H1 (cell line): ENCODE data around the gene LAMA4. TPM values are rescaled to one million over a fixed set of nuclear protein-coding genes. Genes with fewer than 3 reads are reported as not detected.

Source experiments
- CTCF ChIA-PET: fragments of 300-600 bp; sonication (Branson Sonifier 250); formaldehyde crosslinking; loops from one replicate; lab custom pipeline; 2021; ENCODE audit not compliant: partially characterized antibody; lab: Charles Lee
- POLR2A ChIA-PET: fragments of 300-600 bp; sonication (Branson Sonifier 250); formaldehyde crosslinking; loops from one replicate; lab custom pipeline; 2021; ENCODE audit warnings: inconsistent platforms; ENCODE audit not compliant: partially characterized antibody; lab: Charles Lee
- DNase-seq, 2 experiments: peaks; one replicate each; pipeline versions ENCODE4 v3.0.0 to v3.0.0-alpha.2; 2010 to 2022; ENCODE audit warnings: low spot score in 2 of 2, low read depth in 1 of 2, mixed read lengths in 1 of 2
- FAIRE-seq: peaks from 2 replicates; lab custom pipeline; 2011; peaks lifted over from hg19 to GRCh38; lab: Jason Lieb, UNC
- H2AFZ ChIP-seq: 2 replicates; pipeline ENCODE4 v1.8.1; 2012; ENCODE audit warnings: low read length, inconsistent platforms
- H2AK5ac ChIP-seq: 2 replicates; pipeline ENCODE4 v1.6.1; 2013; ENCODE audit warnings: low read depth, low read length
- H2BK120ac ChIP-seq: replicated peaks from 2 replicates; pipeline ENCODE3; 2013; ENCODE audit warnings: low read depth, low read length, inconsistent platforms
- H2BK12ac ChIP-seq: 2 replicates; pipeline ENCODE4 v1.6.1; 2013; ENCODE audit warnings: low read depth, low read length
- H2BK15ac ChIP-seq: 2 replicates; pipeline ENCODE4 v1.6.1; 2013; ENCODE audit warnings: low read length
- H2BK20ac ChIP-seq: 2 replicates; pipeline ENCODE4 v1.6.1; 2013; ENCODE audit warnings: low read length
- H2BK5ac ChIP-seq: 2 replicates; pipeline ENCODE4 v1.6.1; 2013; ENCODE audit warnings: low read depth, low read length
- H3K14ac ChIP-seq: 2 replicates; pipeline ENCODE4 v1.6.1; 2013; ENCODE audit warnings: inconsistent platforms; ENCODE audit not compliant: insufficient read length
- H3K18ac ChIP-seq: 2 replicates; pipeline ENCODE4 v1.6.1; 2013; ENCODE audit warnings: low read length; ENCODE audit errors: extremely low read depth
- H3K23ac ChIP-seq: 2 replicates; pipeline ENCODE4 v1.6.1; 2013; ENCODE audit warnings: inconsistent platforms; ENCODE audit not compliant: insufficient read length
- H3K23me2 ChIP-seq: 2 replicates; pipeline ENCODE4 v1.6.1; 2013; ENCODE audit warnings: low read depth, low read length
- H3K27ac ChIP-seq: 2 replicates; pipeline ENCODE4 v1.6.1; 2011; ENCODE audit warnings: low read depth, low read length, inconsistent platforms
- H3K27me3 ChIP-seq, 4 experiments: replicated peaks in 1 of 4; 1 replicate in 1 of 4; 2 replicates in 3 of 4; pipeline versions ENCODE4 v1.6.1 to v1.8.1; 2011 to 2013; ENCODE audit warnings: low read length in 3 of 4, mild to moderate bottlenecking in 3 of 4, inconsistent platforms in 2 of 4, mixed read lengths in 2 of 4, moderate library complexity in 1 of 4; ENCODE audit not compliant: control insufficient read depth in 3 of 4, insufficient read depth in 3 of 4; ENCODE audit errors: extremely low read depth in 1 of 4
- H3K36me3 ChIP-seq, 4 experiments: 2 replicates each; pipeline versions ENCODE4 v1.6.1 to v1.8.1; 2011 to 2013; ENCODE audit warnings: mild to moderate bottlenecking in 4 of 4, low read length in 3 of 4, moderate library complexity in 2 of 4, control low read depth in 1 of 4, inconsistent platforms in 1 of 4; ENCODE audit not compliant: insufficient read depth in 4 of 4, control insufficient read depth in 2 of 4
- H3K4ac ChIP-seq: replicated peaks from 2 replicates; pipeline ENCODE3; 2013; ENCODE audit warnings: low read length, low read depth, mixed read lengths, inconsistent platforms; ENCODE audit not compliant: insufficient read length
- H3K4me1 ChIP-seq, 4 experiments: replicated peaks in 1 of 4; 1 replicate in 1 of 4; 2 replicates in 3 of 4; pipeline versions ENCODE4 v1.6.1 to v1.8.1; 2011 to 2013; ENCODE audit warnings: low read length in 3 of 4, inconsistent platforms in 2 of 4, mixed read lengths in 1 of 4; ENCODE audit not compliant: insufficient read depth in 4 of 4, control insufficient read depth in 3 of 4
- H3K4me2 ChIP-seq, 2 experiments: 2 replicates each; pipeline versions ENCODE4 v1.6.1 to v1.8.1; 2011 to 2013; ENCODE audit warnings: low read depth in 2 of 2, low read length in 2 of 2, control low read depth in 1 of 2, inconsistent platforms in 1 of 2, mild to moderate bottlenecking in 1 of 2; ENCODE audit not compliant: insufficient read depth in 1 of 2
- H3K4me3 ChIP-seq, 4 experiments: fragments of 200-600, 300-600 bp in 1 of 4; sonication (generic), shearing (Covaris generic), sonication (Bioruptor Twin) in 1 of 4; 2 replicates each; pipeline versions ENCODE4 v1.5.1 to v1.8.1; 2011 to 2016; ENCODE audit warnings: low read length in 4 of 4, low read depth in 3 of 4, control low read depth in 2 of 4, inconsistent platforms in 2 of 4, mild to moderate bottlenecking in 2 of 4, mixed read lengths in 1 of 4, moderate library complexity in 1 of 4; ENCODE audit not compliant: insufficient read depth in 2 of 4; ENCODE audit errors: extremely low read depth in 1 of 4
- H3K56ac ChIP-seq: replicated peaks from 2 replicates; pipeline ENCODE3; 2013; ENCODE audit warnings: low read depth, mild to moderate bottlenecking, mixed read lengths, low read length, inconsistent platforms; ENCODE audit not compliant: insufficient read length
- H3K79me1 ChIP-seq: 2 replicates; pipeline ENCODE4 v1.6.1; 2013; ENCODE audit warnings: low read depth, low read length, control low read depth
- H3K79me2 ChIP-seq, 2 experiments: 2 replicates each; pipeline versions ENCODE4 v1.6.1 to v1.8.1; 2012 to 2013; ENCODE audit warnings: low read length in 2 of 2, mild to moderate bottlenecking in 2 of 2, inconsistent platforms in 1 of 2; ENCODE audit not compliant: insufficient read depth in 2 of 2, control insufficient read depth in 1 of 2
- H3K9ac ChIP-seq, 4 experiments: replicated peaks in 1 of 4; 1 replicate in 1 of 4; 2 replicates in 3 of 4; pipeline versions ENCODE4 v1.6.1 to v1.8.1; 2011 to 2013; ENCODE audit warnings: low read depth in 3 of 4, low read length in 3 of 4, control low read depth in 2 of 4, mild to moderate bottlenecking in 2 of 4, moderate library complexity in 2 of 4, inconsistent platforms in 1 of 4; ENCODE audit errors: extremely low read depth in 1 of 4
- H3K9me3 ChIP-seq, 2 experiments: 2 replicates each; pipeline versions ENCODE4 v1.6.1 to v1.8.1; 2012 to 2013; ENCODE audit warnings: mild to moderate bottlenecking in 2 of 2, moderate library complexity in 2 of 2, control low read depth in 1 of 2, inconsistent platforms in 1 of 2, low read depth in 1 of 2, low read length in 1 of 2, mixed read lengths in 1 of 2; ENCODE audit not compliant: insufficient read depth in 2 of 2
- H4K20me1 ChIP-seq, 2 experiments: replicated peaks in 1 of 2; 2 replicates each; pipeline versions ENCODE3 to v1.8.1; 2011 to 2013; ENCODE audit warnings: inconsistent platforms in 2 of 2, low read length in 2 of 2, mild to moderate bottlenecking in 1 of 2; ENCODE audit not compliant: insufficient read depth in 2 of 2, control insufficient read depth in 1 of 2
- H4K5ac ChIP-seq: 2 replicates; pipeline ENCODE4 v1.6.1; 2013; ENCODE audit warnings: low read length, low read depth, mixed read lengths, inconsistent platforms; ENCODE audit not compliant: insufficient read length
- H4K8ac ChIP-seq: 2 replicates; pipeline ENCODE4 v1.8.0; 2013; ENCODE audit warnings: mild to moderate bottlenecking, moderate library complexity, low read length, inconsistent platforms; ENCODE audit not compliant: insufficient read depth; ENCODE audit errors: extremely low read depth
- H4K91ac ChIP-seq: replicated peaks from 2 replicates; pipeline ENCODE3; 2013; ENCODE audit warnings: low read length, mixed read lengths, inconsistent platforms; ENCODE audit not compliant: insufficient read length
- BACH1 ChIP-seq: IDR thresholded peaks from 2 replicates; pipeline ENCODE4 v1.6.1; 2012; ENCODE audit warnings: low read length, improper control_type of control experiment
- BRCA1 ChIP-seq: IDR thresholded peaks from 2 replicates; pipeline ENCODE4 v1.6.1; 2012; ENCODE audit warnings: low read depth, low read length, improper control_type of control experiment
- CEBPB ChIP-seq: IDR thresholded peaks from 2 replicates; pipeline ENCODE4 v1.6.1; 2012; ENCODE audit warnings: low read depth, low read length
- GTF2F1 ChIP-seq: IDR thresholded peaks from 2 replicates; pipeline ENCODE4 v1.6.1; 2012; ENCODE audit warnings: low read depth, low read length, improper control_type of control experiment, borderline replicate concordance
- HDAC2 ChIP-seq, 2 experiments: fragments of 300-600 bp in 1 of 2; sonication (generic) in 1 of 2; IDR thresholded peaks; 2 replicates each; pipeline ENCODE4 v1.6.1; 2011 to 2012; ENCODE audit warnings: low read depth in 2 of 2, low read length in 2 of 2, mild to moderate bottlenecking in 2 of 2, moderate library complexity in 2 of 2, borderline replicate concordance in 1 of 2, inconsistent platforms in 1 of 2
- HDAC6 ChIP-seq: IDR thresholded peaks from one replicate; pipeline ENCODE4 v1.7.1; 2012; ENCODE audit warnings: low read depth, mild to moderate bottlenecking, inconsistent platforms, low read length, moderate library complexity
- KDM1A ChIP-seq: fragments of 200-600, 300-600 bp; sonication (generic); IDR thresholded peaks from 2 replicates; pipeline ENCODE4 v1.7.1; 2016; ENCODE audit warnings: mild to moderate bottlenecking, low read length, borderline replicate concordance
- KDM4A ChIP-seq: IDR thresholded peaks from one replicate; pipeline ENCODE4 v1.7.1; 2012; ENCODE audit warnings: low read depth, mild to moderate bottlenecking, moderate library complexity, low read length, inconsistent platforms; ENCODE audit not compliant: severe bottlenecking
- POU5F1 ChIP-seq: IDR thresholded peaks from 2 replicates; pipeline ENCODE4 v1.6.1; 2011; ENCODE audit warnings: low read depth, mild to moderate bottlenecking, low read length, moderate library complexity
- RNF2 ChIP-seq: fragments of 200-900, 300-1000 bp; sonication (generic); IDR thresholded peaks from 2 replicates; pipeline ENCODE4 v1.7.1; 2016; ENCODE audit warnings: borderline replicate concordance, low read depth, mild to moderate bottlenecking, antibody characterized with exemption, low read length; ENCODE audit not compliant: poor library complexity, severe bottlenecking; ENCODE audit errors: missing control alignments
- SUZ12 ChIP-seq: fragments of 200-600 bp; sonication (generic); IDR thresholded peaks from 2 replicates; pipeline ENCODE4 v1.6.1; 2012; ENCODE audit warnings: mild to moderate bottlenecking, inconsistent platforms, low read length, moderate library complexity, mixed read lengths
- TAF7 ChIP-seq: optimal IDR thresholded peaks from 2 replicates; pipeline ENCODE3; 2011; ENCODE audit warnings: low read depth, mild to moderate bottlenecking, inconsistent platforms, low read length, moderate library complexity, borderline replicate concordance
- TBP ChIP-seq: IDR thresholded peaks from 2 replicates; pipeline ENCODE4 v1.6.1; 2011; ENCODE audit warnings: low read depth, low read length, improper control_type of control experiment
- ZNF274 ChIP-seq: IDR thresholded peaks from 2 replicates; pipeline ENCODE4 v1.7.0; 2012; ENCODE audit warnings: low read length, borderline replicate concordance; ENCODE audit errors: extremely low read depth
- WGBS, 2 experiments: shearing (Covaris generic) in 1 of 2; methylation state at CpG; one replicate each; pipeline versions ENCODE4 v1.1.6 to v1.1.7; 2013 to 2015; ENCODE audit warnings: low lambda C conversion rate in 2 of 2, mixed read lengths in 2 of 2, inconsistent platforms in 1 of 2, low coverage in 1 of 2, missing lambda C conversion rate in 1 of 2; ENCODE audit not compliant: insufficient replicate concordance in 2 of 2, insufficient coverage in 1 of 2, insufficient read length in 1 of 2; ENCODE audit errors: extremely low coverage in 1 of 2, missing lambda C conversion rate in 1 of 2; 5-methylcytosine and 5-hydroxymethylcytosine counted together
- polyA plus RNA-seq, 7 experiments: library from polyadenylated mRNA; depleted of rRNA in 3 of 7; stranded (reverse) in 5 of 7; unstranded in 2 of 7; fragments of >200 nt in 5 of 7; fragments of 200-250 nt in 2 of 7; gene quantifications; 1 replicate in 5 of 7; 2 replicates in 1 of 7; 4 replicates in 1 of 7; pipeline versions ENCODE4 v1.2.1 to v1.2.3, GENCODE V29; 2011 to 2013; ENCODE audit warnings: missing spikeins in 2 of 7, mixed read lengths in 2 of 7
- total RNA-seq: library from RNA; stranded (reverse); fragmentation: NEBNext Ultra II Directional; extraction: Animal tissue kit (Norgen Biotek cat#: 25700); gene quantifications from 2 replicates; pipeline ENCODE4 v1.2.1, GENCODE V29; 2021

LAMA4 gene
- total and polyA plus RNA-seq, 2 of the 8 experiments (the other 6 are each of a cell fraction or from before 2014, with no cell fraction given): 0.95 to 1.5 TPM

DNA sequence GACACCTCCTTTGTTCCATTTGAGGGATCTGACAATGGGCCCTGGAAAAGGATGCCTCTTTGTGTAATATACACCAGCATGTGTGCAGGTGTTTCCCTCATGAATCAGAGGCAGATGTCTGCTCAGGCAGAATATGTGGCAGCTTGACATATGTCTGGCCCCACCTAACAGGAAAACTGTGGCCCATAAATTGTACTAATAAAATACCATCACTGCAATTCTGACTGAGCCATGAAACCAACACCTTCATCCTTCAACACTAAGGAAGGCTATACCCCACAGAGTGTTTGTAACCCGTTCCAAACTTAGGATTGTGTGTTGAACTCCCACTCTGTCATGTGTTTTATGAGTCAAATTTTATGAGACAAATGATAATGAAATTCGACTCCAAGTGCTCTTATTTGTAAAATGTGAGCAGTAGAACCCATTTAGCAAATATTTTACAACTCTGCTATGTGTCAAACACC lies 22.7 kb downstream of the LAMA4 start:
- Histone ChIP-seq H3K4me1 (no peaks in the 10 kb centered on the region), H3K9ac (no peak overlapping the region), H3K27me3 (no peaks in the 10 kb centered on the region), H2BK5ac (no peak overlapping the region), H3K9me3 (no peaks in the 10 kb centered on the region), H3K23me2 (no peaks in the 10 kb centered on the region), H3K4ac (no peak overlapping the region), H3K18ac (no peak overlapping the region), H3K56ac (no peak overlapping the region), H3K27ac (no peak overlapping the region), H2BK120ac (no peak overlapping the region), H3K14ac (no peak overlapping the region), H2AFZ (no peak overlapping the region), H3K4me2 (no peak overlapping the region), H3K79me2 (no peaks in the 10 kb centered on the region), H4K20me1 (no peaks in the 10 kb centered on the region), H3K4me3 (no peak overlapping the region), H3K23ac (no peak overlapping the region), H3K79me1 (no peaks in the 10 kb centered on the region), H2BK15ac (no peak overlapping the region), H2AK5ac (no peak overlapping the region), H3K36me3 (no peaks in the 10 kb centered on the region), H4K8ac (no peak overlapping the region), H4K5ac (no peak overlapping the region), H4K91ac (no peak overlapping the region), H2BK20ac (no peak overlapping the region), H2BK12ac (no peak overlapping the region)
- FAIRE-seq: no peak
- ChIA-PET POLR2A (interaction anchor here (0.6 kb wide), 1 partner anchor 1594 kb away, joined by 3 read pairs; no protein-coding TSS in a partner anchor), CTCF (interaction anchor here (1.3 kb wide), 1 partner anchor 53 kb away, joined by 3 read pairs; no protein-coding TSS in a partner anchor)
- WGBS, 2 experiments: 88% methylated on average over 2 of the region's 2 CpGs; no CpG with 5 or more reads in 1 of the 2 experiments
- no peak for DNase-seq
- TF ChIP-seq ZNF274 (no peak), BACH1 (no peak), TAF7 (no peak), POU5F1 (no peak), RNF2 (no peak), BRCA1 (no peak), HDAC2 (IDR thresholded peaks at IDR 0.05; ENCODE audit: borderline replicate concordance in 1 of 2, low read depth in 2 of 2, low read length in 2 of 2) (no peak), KDM4A (no peak), KDM1A (no peak), CEBPB (no peak), TBP (no peak), GTF2F1 (no peak), SUZ12 (no peak), HDAC6 (no peak)
